SK-N-SH (cell line): ENCODE measurements around the gene STARD3. TPM values are rescaled to one million over a fixed set of nuclear protein-coding genes. Genes with fewer than 3 reads are reported as not detected.
A peak's percentile ranks its signal among the peaks of the same experiment; 100 is the strongest.

ENCODE experiments used
- CTCF ChIA-PET: fragments of 300-600, 350-600 bp; formaldehyde crosslinking; extraction: SDS; loops from one replicate; lab custom pipeline; 2021; lab: Yijun Ruan, JAX
- POLR2A ChIA-PET: fragments of 350-600 bp; sonication (Branson Sonifier 250); formaldehyde crosslinking; extraction: SDS; loops from one replicate; lab custom pipeline; 2020; ENCODE audit warnings: antibody characterized with exemption, inconsistent platforms; lab: Yijun Ruan, JAX
- DNase-seq: peaks from one replicate; pipeline ENCODE4 v3.0.0; 2012
- H2AFZ ChIP-seq: fragments of 200-600 bp; sonication (generic); 2 replicates; pipeline ENCODE4 v1.8.1; 2016; ENCODE audit warnings: antibody characterized with exemption, mild to moderate bottlenecking, low read depth
- H3F3A ChIP-seq: fragments of 200-600 bp; sonication (generic); replicated peaks from 2 replicates; pipeline ENCODE3; 2016; ENCODE audit warnings: antibody characterized with exemption, mild to moderate bottlenecking; ENCODE audit not compliant: insufficient read depth
- H3K27ac ChIP-seq, 2 experiments: fragments of 200-500 bp in 1 of 2; fragments of 200-600 bp in 1 of 2; sonication (Bioruptor generic) in 1 of 2; sonication (generic), shearing (Covaris generic) in 1 of 2; 2 replicates each; pipeline versions ENCODE4 v1.5.1 to v1.6.1; 2014 to 2016; ENCODE audit warnings: low read depth in 2 of 2, inconsistent platforms in 1 of 2, low read length in 1 of 2, mild to moderate bottlenecking in 1 of 2, mixed read lengths in 1 of 2
- H3K27me3 ChIP-seq: fragments of 200-600 bp; sonication (generic), shearing (Covaris generic); 2 replicates; pipeline ENCODE4 v1.6.1; 2016; ENCODE audit warnings: mixed run types; ENCODE audit not compliant: insufficient read depth
- H3K36me3 ChIP-seq, 2 experiments: fragments of 200-500 bp in 1 of 2; fragments of 200-600 bp in 1 of 2; sonication (Bioruptor generic) in 1 of 2; sonication (generic) in 1 of 2; replicated peaks in 1 of 2; 2 replicates each; pipeline versions ENCODE3 to v1.5.1; 2014 to 2016; ENCODE audit warnings: low read length in 1 of 2, mild to moderate bottlenecking in 1 of 2; ENCODE audit not compliant: insufficient read depth in 2 of 2, control insufficient read depth in 1 of 2
- H3K4me1 ChIP-seq, 2 experiments: fragments of 200-500 bp in 1 of 2; fragments of 200-600 bp in 1 of 2; sonication (Bioruptor generic) in 1 of 2; sonication (generic), shearing (Covaris generic) in 1 of 2; 2 replicates each; pipeline versions ENCODE4 v1.5.1 to v1.6.1; 2014 to 2016; ENCODE audit warnings: low read depth in 1 of 2, low read length in 1 of 2, mixed run types in 1 of 2; ENCODE audit not compliant: insufficient read depth in 2 of 2, control insufficient read depth in 1 of 2
- H3K4me2 ChIP-seq: fragments of 200-600 bp; sonication (generic), shearing (Covaris generic); 2 replicates; pipeline ENCODE4 v1.6.1; 2017; ENCODE audit warnings: mixed run types
- H3K4me3 ChIP-seq, 2 experiments: fragments of 200-500 bp in 1 of 2; fragments of 200-600 bp in 1 of 2; sonication (Bioruptor generic) in 1 of 2; sonication (generic), shearing (Covaris generic) in 1 of 2; 2 replicates each; pipeline versions ENCODE4 v1.5.1 to v1.8.1; 2014 to 2016; ENCODE audit warnings: low read depth in 2 of 2, inconsistent platforms in 1 of 2, low read length in 1 of 2, mild to moderate bottlenecking in 1 of 2, mixed read lengths in 1 of 2, moderate library complexity in 1 of 2
- H3K79me2 ChIP-seq: fragments of 200-600 bp; sonication (generic); 2 replicates; pipeline ENCODE4 v1.8.1; 2017; ENCODE audit warnings: mild to moderate bottlenecking; ENCODE audit not compliant: insufficient read depth
- H3K9ac ChIP-seq: fragments of 200-600 bp; sonication (generic); 2 replicates; pipeline ENCODE4 v1.6.1; 2017; ENCODE audit warnings: mixed run types
- H3K9me2 ChIP-seq: fragments of 200-600 bp; sonication (generic); 2 replicates; pipeline ENCODE4 v1.6.1; 2017; ENCODE audit warnings: mixed run types
- H3K9me3 ChIP-seq: fragments of 200-600 bp; sonication (generic); 2 replicates; pipeline ENCODE4 v1.6.1; 2017; ENCODE audit warnings: mixed run types, mild to moderate bottlenecking, moderate library complexity
- H4K20me1 ChIP-seq: fragments of 200-600 bp; sonication (generic); 2 replicates; pipeline ENCODE4 v1.6.1; 2017; ENCODE audit warnings: mild to moderate bottlenecking, mixed run types; ENCODE audit not compliant: insufficient read depth
- EP300 ChIP-seq, 2 experiments: IDR thresholded peaks; 2 replicates each; pipeline versions ENCODE4 v1.4.0 to v1.6.1; 2012; ENCODE audit warnings: borderline replicate concordance in 1 of 2, low read depth in 1 of 2, low read length in 1 of 2
- FOSL2 ChIP-seq: IDR thresholded peaks from 2 replicates; pipeline ENCODE4 v1.4.0; 2012; ENCODE audit warnings: low read depth, mild to moderate bottlenecking, moderate library complexity, borderline replicate concordance
- FOXM1 ChIP-seq: IDR thresholded peaks from 2 replicates; pipeline ENCODE4 v1.4.0; 2012; ENCODE audit warnings: low read depth, mild to moderate bottlenecking
- NFIC ChIP-seq: IDR thresholded peaks from 2 replicates; pipeline ENCODE4 v1.4.0; 2012; ENCODE audit warnings: borderline replicate concordance
- RXRA ChIP-seq: IDR thresholded peaks from 2 replicates; pipeline ENCODE4 v1.4.0; 2012; ENCODE audit warnings: low read depth, mild to moderate bottlenecking, borderline replicate concordance
- TAF1 ChIP-seq: IDR thresholded peaks from 2 replicates; pipeline ENCODE4 v1.6.1; 2012; ENCODE audit warnings: low read depth, mild to moderate bottlenecking, low read length, moderate library complexity, borderline replicate concordance
- WGBS: methylation state at CpG from one replicate; pipeline ENCODE4 v1.1.6; 2017; ENCODE audit warnings: low lambda C conversion rate; 5-methylcytosine and 5-hydroxymethylcytosine counted together
- polyA plus RNA-seq, 3 experiments: library from polyadenylated mRNA; depleted of rRNA; stranded (reverse); fragments of >200 nt; gene quantifications; 2 replicates each; pipeline ENCODE4 v1.2.3, GENCODE V29; 2012
- TF ChIP-seq, protein P1 (sequence below): IDR thresholded peaks from 2 replicates; pipeline ENCODE4; 2012
- TF ChIP-seq, protein P2 (sequence below): fragments of 150-350 bp; IDR thresholded peaks from 2 replicates; pipeline ENCODE4 v1.6.1; 2017; ENCODE audit warnings: antibody characterized with exemption, low read length, low read depth, borderline replicate concordance
- TF ChIP-seq, protein P3 (sequence below): IDR thresholded peaks from 2 replicates; pipeline ENCODE4 v1.6.1; 2012; ENCODE audit warnings: mild to moderate bottlenecking, low read depth, low read length, moderate library complexity
- TF ChIP-seq, protein P4 (sequence below): IDR thresholded peaks from 2 replicates; pipeline ENCODE4 v1.4.0; 2012; ENCODE audit warnings: low read depth, borderline replicate concordance

The STARD3 gene
- polyA plus RNA-seq, 1 of the 3 experiments (the other 2 are of a cell fraction) = 76.8 TPM

DNA sequence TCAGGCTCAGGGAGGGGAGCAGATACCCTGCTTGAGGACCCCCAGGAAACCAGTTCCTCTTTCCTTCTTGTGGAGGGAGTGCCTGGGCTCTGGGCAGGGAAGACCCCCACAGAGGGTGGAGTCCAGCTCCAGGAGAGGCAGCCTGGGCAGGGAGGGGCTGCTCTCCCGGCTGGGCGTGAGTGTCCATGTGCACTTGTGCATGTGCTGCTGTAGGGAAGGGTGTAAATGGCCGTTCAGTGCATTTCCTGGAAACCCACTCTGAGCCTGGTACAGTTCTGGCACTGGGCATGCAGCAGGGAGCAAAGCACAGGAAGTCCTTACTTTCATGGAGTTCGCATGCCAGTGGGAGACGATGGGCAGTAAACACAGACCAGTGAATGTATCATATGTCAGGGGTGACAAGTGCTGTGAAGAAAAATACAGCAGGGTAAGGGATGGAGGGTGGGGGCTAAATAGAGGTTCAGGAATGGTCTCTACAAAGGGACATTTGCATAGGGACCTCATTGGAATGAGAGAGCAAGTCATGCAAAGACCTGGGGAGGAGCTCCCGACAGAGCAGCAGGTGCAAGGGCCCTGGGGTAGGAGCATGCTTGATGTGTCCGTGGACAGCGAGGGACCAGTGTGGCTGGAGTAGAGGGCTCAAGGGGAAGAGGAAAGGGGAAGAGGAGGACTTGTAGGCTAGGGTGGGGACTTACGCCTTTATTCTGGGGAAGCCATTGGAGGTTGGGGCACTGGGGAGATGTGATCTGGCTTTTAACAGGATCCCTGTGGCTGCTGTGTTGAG lies 5.5 kb downstream of the STARD3 start (continued):
- TF ChIP-seq EP300 (IDR thresholded peaks at IDR 0.05; ENCODE audit: borderline replicate concordance in 1 of 2, low read depth in 1 of 2, low read length in 1 of 2) = no peak
- TF ChIP-seq TAF1 = no peak
- TF ChIP-seq FOSL2 = no peak
- TF ChIP-seq, protein P1, sequence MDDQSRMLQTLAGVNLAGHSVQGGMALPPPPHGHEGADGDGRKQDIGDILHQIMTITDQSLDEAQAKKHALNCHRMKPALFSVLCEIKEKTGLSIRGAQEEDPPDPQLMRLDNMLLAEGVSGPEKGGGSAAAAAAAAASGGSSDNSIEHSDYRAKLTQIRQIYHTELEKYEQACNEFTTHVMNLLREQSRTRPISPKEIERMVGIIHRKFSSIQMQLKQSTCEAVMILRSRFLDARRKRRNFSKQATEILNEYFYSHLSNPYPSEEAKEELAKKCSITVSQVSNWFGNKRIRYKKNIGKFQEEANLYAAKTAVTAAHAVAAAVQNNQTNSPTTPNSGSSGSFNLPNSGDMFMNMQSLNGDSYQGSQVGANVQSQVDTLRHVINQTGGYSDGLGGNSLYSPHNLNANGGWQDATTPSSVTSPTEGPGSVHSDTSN = no peak
- TF ChIP-seq, all 33 proteins: peak for 0

DNA sequence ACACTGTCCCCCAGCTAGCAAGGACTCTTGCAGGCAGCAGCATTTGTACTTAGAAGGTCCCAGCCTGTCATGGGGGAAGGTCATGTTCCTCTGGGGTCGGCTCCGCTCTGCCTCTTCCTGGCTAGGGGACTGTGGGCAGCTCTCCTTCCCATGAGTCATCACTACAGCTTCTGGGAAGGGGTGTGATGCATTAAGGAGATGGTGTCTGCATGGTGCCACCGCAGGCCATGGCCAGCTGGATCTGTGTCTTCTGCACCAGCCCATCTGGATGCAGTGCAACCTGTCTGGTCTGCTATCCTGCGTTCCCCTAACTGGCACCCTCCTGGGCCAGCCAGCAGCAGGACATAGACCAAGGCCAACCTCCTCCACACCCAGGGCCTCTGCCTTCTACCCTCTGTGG lies 6.3 kb downstream of the STARD3 start:
- peaks cover 32% of the 10 kb centered on the region for H4K20me1 ChIP-seq
- POLR2A ChIA-PET = no interaction called here
- peaks cover 77% of the 10 kb centered on the region for H3K79me2 ChIP-seq

More for the DNA sequence above, 6.3 kb downstream of the STARD3 start:
- Histone ChIP-seq H3K27ac (no peak overlapping the region), H3K4me1 (peaks cover 0 to 9% of the 10 kb centered on the region in 2 experiments; a peak in 1 of 4 replicates), H3K27me3 (no peaks in the 10 kb centered on the region), H3K9me2 (no peaks in the 10 kb centered on the region), H3K4me2 (no peak overlapping the region), H3K9me3 (no peaks in the 10 kb centered on the region), H3K9ac (no peak overlapping the region), H3K36me3 (no peaks in the 10 kb centered on the region), H3F3A (no peaks in the 10 kb centered on the region), H2AFZ (no peak overlapping the region), H3K4me3 (no peak overlapping the region)
- CTCF ChIA-PET = interaction anchor here (1.7 to 17.4 kb wide), 5 partner anchors 9 to 95 kb away, joined by 4 to 332 read pairs (median 14); partner anchors contain the start of genes PNMT and PPP1R1B
- no peak for DNase-seq
- WGBS = 66% methylated on average over 2 of the region's 4 CpGs
- TF ChIP-seq RXRA (no peak), NFIC (no peak), FOXM1 (no peak), FOSL2 (peak; percentile 37; the same call in 1 of the 2 replicates)
- TF ChIP-seq, protein P2, sequence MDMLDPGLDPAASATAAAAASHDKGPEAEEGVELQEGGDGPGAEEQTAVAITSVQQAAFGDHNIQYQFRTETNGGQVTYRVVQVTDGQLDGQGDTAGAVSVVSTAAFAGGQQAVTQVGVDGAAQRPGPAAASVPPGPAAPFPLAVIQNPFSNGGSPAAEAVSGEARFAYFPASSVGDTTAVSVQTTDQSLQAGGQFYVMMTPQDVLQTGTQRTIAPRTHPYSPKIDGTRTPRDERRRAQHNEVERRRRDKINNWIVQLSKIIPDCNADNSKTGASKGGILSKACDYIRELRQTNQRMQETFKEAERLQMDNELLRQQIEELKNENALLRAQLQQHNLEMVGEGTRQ = no peak
- TF ChIP-seq, protein P3, sequence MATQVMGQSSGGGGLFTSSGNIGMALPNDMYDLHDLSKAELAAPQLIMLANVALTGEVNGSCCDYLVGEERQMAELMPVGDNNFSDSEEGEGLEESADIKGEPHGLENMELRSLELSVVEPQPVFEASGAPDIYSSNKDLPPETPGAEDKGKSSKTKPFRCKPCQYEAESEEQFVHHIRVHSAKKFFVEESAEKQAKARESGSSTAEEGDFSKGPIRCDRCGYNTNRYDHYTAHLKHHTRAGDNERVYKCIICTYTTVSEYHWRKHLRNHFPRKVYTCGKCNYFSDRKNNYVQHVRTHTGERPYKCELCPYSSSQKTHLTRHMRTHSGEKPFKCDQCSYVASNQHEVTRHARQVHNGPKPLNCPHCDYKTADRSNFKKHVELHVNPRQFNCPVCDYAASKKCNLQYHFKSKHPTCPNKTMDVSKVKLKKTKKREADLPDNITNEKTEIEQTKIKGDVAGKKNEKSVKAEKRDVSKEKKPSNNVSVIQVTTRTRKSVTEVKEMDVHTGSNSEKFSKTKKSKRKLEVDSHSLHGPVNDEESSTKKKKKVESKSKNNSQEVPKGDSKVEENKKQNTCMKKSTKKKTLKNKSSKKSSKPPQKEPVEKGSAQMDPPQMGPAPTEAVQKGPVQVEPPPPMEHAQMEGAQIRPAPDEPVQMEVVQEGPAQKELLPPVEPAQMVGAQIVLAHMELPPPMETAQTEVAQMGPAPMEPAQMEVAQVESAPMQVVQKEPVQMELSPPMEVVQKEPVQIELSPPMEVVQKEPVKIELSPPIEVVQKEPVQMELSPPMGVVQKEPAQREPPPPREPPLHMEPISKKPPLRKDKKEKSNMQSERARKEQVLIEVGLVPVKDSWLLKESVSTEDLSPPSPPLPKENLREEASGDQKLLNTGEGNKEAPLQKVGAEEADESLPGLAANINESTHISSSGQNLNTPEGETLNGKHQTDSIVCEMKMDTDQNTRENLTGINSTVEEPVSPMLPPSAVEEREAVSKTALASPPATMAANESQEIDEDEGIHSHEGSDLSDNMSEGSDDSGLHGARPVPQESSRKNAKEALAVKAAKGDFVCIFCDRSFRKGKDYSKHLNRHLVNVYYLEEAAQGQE = no peak
- TF ChIP-seq, protein P4, sequence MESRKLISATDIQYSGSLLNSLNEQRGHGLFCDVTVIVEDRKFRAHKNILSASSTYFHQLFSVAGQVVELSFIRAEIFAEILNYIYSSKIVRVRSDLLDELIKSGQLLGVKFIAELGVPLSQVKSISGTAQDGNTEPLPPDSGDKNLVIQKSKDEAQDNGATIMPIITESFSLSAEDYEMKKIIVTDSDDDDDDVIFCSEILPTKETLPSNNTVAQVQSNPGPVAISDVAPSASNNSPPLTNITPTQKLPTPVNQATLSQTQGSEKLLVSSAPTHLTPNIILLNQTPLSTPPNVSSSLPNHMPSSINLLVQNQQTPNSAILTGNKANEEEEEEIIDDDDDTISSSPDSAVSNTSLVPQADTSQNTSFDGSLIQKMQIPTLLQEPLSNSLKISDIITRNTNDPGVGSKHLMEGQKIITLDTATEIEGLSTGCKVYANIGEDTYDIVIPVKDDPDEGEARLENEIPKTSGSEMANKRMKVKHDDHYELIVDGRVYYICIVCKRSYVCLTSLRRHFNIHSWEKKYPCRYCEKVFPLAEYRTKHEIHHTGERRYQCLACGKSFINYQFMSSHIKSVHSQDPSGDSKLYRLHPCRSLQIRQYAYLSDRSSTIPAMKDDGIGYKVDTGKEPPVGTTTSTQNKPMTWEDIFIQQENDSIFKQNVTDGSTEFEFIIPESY = no peak
